Activated CD4-positive, alpha-beta T cell treated with anti-CD3 and anti-CD28 coated beads for 4 hours (primary cell): ENCODE results near the gene IFI30.
"Not testable (repeated sequence)": the region's sequence is repeated elsewhere in the genome, so short reads cannot be mapped to it uniquely, and the experiment has no call there.

Experiments used
- DNase-seq, 2 donors: peaks; one replicate each; pipeline ENCODE4 v3.0.0-alpha.2; 2020

Gene IFI30

DNA sequence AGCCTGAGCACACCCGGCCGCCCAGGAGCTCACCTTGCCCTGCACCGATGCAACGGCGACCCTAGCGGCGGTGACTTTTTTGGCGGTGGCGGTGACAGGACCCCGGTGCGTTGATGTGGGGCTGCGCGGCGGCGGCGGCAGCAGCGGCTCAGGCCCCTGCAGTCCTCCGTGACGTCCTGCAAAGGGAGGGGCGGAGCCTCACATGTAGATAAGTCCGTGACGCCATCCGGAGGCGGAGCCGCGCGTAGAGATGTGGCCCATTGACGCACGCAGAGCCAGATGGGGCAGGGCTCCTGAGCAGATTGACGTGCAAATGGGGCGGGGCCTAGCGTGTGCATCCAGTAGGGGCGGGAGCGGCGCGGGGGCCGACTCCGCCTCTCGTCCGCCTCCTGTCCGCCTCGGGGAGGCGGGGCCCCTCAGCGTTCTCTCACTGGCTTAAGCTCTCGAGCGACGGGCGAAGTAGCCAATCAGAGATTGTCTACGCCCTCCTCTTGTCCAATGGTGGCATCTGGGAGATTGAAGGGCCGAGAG, 30.3 kb downstream of the IFI30 start, which contains the start of gene RAB3A:
TSS of gene RAB3A (minus strand) at position 180 of the 531 bp plus-strand sequence. CDS start 1,302 bp downstream, outside the sequence.
- peak; percentile 99 to 100 for DNase-seq

DNA sequence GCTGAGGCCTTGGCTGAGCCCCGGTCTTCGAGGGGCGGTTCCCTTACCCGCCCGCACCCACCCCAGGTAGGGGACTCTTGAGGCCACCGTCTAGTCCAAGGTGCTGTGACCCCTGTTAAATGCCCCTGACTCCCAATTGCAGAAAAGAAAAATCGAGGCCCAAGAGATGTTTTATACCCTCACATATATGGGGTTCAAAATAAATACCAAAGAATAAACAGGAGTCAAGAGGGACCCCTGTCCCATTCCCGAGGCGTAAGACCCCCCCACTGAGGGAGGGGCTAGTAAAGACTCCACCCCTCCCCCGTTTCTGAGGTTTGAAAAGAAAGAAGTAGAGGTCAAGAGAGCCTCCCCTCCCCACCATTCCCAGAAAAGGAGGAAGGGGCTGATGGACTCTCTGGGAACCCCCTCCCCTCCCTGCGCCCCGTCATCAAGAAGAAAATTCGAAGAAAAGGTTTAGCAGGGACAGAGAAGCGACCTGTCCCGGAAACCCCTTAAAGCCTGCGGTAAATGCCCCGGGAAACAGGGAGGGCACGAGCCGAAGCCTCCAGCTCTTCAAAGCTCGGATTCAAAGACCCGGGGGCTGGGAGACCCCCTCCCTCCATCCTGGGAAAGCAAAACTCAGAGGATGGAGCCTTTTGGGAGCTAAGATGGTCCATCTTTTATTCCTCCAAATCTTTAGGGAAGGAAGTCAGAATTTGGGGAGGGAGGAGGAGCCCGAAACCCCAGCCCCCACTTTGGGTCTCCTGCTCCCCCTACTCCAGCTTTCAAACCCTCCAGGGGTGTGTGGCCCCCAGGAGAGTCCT, 31.0 kb downstream of the IFI30 start:
- DNase-seq = peak in 1 of 2 donors; percentile 42

DNA sequence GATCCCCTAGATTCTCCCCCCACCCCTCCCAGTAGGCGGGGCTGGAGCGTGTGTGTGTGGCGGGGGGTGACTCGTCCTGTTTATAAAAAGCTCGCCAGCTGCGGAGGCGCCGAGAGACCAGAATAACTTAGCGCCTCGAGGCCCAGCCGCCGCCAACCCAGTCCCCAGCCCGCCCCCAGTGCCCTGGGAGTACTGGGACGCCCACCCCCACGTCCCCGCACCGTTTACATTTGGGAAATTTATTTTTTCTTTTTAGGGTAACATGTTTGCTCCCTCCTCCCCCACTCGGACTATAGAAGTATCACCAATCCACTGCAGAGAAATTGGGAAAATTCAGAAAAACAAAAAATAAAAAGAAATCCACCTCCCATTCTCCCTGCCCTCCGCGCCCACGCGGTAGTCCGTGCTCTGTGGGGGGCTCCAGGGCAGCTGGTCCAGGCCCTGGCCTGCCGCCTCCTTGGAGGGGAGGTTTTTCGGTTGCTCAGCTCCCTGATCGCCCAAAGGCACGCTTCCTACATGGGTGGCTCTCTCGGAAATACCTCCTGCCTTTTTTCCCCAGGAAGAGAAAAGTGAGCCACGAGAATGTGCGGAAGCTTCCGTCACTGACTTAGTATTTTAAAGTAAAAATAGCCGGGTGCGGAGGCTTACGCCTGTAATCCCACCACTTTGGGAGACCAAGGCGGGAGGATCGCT, 31.7 kb downstream of the IFI30 start:
- peak; percentile 50 to 53 for DNase-seq

DNA sequence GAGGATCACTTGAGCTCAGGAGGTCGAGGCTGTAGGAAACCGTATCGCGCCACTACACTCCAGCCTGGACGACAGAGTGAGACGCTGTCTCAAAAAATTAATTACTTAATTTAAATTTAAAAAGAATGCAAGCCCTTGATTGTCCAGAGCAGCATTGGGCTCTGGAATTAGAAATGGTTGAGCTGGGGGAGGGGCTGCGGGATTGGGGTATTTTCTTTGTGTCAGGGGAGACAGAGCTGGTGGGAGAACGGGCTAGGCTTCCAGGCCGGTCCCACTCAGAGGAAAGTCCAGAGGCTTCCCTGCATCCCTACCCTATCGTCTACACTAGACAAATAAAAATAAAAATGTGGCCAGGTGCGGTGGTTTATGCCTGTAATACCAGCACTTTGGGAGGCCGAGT, 32.4 kb downstream of the IFI30 start:
- no peak for DNase-seq

DNA sequence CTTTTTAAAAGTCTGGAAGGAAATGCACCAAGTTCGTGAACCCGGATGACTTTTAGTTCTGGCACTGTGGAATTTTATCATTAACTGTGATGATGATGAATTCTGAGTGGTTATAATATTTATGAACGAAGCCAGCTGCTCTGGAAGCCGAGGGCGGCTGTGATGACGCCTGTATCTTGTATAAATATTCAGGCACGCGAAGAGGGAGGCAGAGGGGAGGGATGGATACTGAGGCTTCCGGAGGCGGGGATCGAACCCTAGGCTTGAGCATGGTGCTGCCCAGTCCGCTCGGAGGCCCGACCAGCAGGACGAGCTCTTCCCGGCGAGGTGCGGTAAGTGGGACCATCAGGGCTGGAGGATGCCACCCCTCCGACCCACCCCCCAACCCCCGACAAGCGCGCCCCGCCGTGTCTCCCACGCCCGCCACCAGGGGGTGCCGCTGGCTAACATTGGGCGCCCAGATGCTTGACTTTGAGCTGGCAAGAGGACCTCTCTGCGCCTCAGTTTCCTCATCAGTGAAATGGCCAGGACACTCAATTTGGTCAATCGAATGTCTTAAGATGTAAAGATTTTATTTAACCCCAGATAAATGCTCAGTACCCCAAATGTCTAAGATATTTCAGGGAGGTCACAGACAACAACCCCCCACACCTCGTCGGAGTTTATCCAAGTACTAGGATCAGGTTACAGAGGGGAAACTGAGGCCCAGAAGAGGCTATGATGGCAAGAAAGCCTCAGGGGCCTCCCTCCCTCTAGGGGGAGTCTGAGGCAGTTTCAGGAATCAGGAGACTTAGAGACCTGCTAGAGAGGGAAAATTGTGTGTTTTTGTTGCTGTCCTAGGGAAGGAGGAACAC, 34.7 kb downstream of the IFI30 start:
- DNase-seq = peak; percentile 42 to 51

DNA sequence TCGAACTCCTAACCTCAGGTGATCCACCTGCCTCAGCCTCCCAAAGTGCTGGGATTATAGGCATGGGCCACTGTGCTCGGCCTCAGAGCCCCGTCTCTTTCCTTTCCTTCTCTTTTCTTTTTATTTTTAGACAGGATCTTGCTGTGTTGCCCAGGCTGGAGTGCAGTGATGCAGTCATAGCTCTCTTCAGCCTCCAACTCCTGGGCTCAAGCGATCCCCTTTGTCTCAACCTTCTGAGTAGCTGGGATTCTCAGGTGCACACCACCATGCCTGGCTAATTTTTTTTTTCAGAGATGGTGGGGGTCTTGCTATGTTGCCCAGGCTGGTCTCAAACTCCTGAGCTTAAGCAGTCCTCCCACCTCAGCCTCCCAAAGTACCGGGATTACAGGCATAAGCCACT, 36.3 kb downstream of the IFI30 start:
- DNase-seq = not testable (repeated sequence)

DNA sequence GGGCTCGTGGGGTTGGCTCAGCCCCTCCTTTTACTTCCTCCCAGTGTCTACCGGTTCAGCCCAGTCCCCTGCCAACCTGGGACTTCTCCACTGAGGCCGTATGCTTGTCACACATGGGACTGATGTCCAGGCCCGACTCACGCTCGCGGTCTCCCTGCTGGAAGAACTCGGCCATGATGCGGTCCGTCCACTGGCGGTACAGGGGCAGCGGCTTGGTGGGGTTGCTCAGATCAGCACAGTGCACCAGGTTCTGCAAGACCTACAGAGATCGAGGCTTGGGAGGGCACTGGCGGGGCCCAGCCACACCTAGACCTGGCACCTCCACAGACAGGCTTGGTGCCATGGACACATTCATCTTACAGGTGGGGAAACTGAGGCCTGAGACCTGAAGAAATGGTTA, 38.1 kb downstream of the IFI30 start:
- DNase-seq = no peak

DNA sequence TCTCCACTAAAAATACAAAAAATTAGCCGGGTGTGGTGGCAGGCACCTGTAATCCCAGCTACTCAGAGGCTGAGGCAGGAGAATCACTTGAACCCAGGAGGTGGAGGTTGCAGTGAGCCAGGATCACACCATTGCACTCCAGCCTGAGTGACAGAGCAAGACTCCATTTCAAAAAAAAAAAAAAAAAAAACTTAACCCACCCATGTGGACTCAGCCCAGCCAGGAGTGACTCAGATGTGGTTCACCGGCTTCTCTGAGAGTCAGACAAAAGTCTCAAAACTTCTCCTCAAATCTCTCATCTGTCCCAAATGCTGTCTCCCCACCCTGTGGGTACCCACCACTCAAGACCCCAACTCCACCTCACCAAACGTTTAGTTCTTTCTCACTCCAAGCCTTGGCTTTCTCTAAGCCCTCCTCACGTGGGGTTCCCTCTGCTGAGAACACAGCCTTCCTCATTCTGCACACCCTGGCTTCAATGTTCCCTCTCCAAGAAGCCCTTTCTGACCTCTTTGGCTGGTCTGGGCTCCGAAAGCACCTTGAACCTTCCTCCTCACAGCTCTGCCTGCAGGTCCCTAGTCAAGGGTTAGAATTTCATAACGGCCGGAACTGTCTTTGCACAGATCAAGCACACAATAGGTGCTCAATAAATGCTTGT, 41.3 kb downstream of the IFI30 start:
- DNase-seq = no peak

DNA sequence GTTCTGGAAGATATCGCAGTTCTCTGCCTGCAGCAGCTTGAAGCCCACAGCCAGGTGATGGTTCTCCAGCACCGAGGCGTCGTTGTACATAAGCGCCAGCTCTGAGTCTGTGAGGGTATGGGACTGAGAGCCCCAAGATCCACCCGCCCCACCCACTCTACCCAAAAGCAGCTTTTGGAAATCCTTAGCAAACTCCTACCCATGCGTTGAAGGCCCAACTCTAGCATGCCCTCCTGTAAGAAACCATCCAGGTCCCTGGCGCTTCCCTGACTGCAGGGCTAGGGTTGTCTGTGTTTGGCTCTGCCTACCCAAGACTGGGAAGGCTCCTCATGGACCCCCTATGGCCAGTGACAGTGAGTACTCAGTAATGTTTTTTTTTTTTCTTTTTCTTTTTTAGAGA, 43.2 kb downstream of the IFI30 start:
- no peak for DNase-seq

DNA sequence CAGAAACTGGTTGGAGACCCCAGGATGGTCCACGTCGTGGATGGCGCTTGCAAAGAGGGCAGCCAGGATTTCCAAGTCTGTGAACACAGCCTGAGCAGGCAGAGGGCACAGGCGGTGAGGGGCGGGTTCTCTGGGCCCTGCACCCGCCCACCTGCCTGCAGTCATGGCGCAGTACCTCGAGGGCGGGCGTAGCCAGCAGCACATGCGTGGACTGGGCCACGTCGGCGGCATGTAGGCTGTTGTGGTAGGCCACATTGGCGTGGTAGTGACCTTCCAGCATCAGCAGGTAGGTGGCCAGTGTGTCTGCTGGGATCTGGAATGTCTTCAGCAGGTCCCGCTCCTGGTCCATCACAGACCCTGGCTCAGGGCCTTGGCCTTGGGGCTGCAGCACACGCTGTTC, 44.5 kb downstream of the IFI30 start:
- no peak for DNase-seq

DNA sequence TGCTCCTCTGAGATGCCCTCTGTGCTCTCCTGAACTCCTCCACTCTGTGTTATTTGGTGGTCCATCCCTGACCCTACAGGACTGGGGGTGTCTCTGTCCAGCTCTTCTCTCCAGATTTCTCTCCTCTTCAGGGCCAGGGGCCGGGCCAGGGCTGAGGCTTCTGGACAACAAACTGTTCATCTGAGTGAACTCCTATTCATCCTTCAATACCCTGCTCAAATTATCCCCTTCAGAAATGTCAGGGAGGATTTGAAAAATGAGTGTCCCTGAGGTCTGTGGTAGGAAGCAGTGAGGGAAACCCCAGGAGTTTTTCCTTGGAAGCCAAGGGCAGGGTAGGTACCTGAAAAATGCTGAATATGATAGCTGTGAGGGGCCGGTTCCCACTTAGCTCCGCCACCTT, 45.0 kb downstream of the IFI30 start:
- DNase-seq = no peak

DNA sequence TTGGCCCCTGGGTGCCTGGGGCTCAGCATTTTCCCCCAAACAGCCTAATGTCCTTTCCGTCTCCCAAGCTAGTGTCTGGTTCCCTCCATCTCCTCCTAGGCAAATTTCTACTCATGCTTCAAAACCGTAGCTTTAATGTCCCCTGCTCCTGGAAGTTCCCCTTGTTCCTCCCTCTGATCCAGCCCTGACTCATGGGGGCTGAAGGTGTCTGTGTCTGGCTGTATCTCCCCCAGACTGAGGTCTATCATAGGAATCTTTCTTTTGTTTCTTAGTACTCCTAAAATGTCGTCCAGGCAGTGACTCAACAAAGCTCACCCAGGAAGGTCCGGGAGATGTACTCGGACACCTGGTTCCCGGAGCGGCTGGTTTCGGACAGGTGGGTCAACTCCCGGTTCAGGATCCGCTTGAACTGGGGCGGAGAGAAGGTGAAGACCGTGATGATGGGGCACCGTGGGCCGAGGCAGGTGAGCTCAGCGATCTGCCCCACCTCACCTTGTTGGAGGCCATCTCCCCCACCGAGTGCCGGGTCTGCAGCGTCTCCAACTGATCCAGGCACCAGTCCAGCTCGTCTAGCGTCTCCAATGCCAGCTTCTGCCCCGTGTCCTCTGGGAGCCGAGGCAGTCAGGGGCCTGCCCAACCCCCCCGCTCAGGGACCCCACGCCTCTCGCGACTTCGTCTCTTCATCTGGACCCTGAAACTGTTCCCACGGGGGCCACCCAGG, 46.5 kb downstream of the IFI30 start:
- DNase-seq = no peak

DNA sequence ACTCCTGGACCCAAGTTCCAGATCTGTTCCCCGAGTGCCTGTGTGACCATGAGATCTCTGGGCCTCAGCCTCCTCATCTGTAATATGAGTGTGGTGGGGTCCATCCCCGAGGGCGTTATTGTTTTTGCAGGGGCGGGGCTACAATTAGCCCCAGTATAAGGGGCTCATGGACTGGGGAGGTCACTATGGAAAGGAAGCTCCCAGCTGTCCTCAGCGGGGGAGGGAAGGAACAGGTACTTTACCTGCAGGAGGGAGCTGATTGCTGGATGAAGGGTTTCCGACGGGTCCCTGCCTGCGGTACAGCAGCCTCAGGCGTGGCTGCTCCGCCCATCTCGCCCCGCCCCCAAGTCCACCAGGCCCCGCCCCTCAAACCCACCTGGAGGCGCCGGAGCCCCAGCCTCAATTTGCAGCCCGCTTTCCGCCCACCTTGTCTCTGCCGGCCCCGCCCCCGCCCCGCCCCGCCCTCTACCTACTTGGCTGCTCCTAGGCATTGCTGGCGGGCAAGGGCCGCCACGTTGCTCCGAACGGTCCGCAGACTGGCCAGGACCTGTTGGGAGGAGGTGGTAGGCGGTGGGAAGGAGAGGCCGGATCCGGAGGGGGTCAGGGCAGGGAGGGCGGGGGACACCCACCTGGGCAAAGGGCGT, 47.1 kb downstream of the IFI30 start:
- no peak for DNase-seq

DNA sequence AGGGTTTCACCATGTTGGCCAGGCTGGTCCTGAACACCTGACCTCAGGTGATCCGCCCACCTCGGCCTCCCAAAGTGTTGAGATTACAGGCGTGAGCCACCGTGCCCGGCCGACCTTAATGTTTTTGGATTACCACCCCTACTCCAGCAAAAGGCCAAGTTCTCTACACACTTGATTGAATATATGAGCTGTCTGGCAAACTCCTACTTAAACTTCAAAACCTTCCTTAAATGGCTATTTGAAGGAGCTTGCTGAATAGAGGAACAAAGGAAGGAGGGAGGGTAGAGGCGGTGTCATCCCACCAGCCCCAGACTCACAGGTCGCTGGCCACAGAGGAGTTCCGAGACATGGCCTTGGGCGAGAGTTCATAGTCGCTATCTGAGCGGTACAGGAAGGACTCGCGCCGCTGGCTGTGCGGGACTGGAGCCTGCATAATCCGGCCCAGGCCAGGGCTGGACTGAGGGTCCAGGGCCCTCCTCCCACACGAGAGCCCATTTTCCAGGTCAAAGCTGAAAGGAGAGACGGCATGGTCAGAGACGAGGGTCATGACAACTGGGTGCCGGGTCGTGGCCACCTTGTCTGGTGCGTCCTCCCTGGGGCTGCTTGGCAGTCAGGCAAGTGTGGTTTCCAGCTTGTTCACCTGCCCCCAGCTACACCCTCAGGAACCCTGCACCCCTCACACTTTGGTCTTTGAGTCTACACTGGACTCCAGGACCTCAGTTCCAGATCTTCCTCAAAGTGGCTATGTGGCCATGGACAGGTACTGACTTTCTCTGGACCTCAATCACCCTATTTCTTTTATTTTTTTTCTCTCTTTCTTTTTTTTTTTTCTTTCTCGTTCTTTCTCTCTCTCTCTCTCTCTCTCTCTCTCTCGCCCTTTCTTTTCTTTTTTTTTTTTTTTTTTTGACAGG, 48.5 kb downstream of the IFI30 start:
- no peak for DNase-seq

DNA sequence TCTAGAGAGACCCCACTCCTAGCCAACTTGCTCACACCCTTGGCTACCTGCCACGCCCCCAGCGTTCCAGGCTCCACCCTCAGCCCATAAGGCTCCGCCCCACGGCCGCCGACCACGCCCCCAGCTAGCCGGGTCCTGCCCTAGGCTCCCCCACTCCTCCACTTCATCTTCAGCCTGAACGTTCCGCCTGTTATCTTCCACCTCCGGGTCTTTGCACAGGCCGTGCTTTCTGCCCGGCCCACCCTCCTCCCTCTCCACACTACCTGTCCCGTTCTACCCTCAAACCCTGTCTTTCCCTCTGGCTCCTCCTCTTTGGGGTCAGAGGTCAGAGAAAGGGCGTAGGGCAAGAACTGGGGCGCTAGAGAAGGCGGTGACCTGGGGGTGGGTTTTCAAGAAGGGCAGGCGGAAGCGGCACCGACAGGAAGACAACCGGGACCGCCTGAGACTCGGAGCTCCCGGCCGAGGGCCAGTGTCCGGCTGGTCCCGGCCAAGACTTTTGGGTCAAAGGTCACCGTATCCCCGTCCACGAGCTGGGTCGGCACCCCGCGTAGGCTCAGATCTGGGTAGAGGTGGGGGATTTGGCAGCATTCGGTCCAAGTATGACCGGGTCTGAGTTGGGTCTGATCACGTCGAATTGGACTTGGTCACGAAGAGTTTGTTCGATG, 50.4 kb downstream of the IFI30 start:
- peak in 1 of 2 donors; percentile 17 for DNase-seq

DNA sequence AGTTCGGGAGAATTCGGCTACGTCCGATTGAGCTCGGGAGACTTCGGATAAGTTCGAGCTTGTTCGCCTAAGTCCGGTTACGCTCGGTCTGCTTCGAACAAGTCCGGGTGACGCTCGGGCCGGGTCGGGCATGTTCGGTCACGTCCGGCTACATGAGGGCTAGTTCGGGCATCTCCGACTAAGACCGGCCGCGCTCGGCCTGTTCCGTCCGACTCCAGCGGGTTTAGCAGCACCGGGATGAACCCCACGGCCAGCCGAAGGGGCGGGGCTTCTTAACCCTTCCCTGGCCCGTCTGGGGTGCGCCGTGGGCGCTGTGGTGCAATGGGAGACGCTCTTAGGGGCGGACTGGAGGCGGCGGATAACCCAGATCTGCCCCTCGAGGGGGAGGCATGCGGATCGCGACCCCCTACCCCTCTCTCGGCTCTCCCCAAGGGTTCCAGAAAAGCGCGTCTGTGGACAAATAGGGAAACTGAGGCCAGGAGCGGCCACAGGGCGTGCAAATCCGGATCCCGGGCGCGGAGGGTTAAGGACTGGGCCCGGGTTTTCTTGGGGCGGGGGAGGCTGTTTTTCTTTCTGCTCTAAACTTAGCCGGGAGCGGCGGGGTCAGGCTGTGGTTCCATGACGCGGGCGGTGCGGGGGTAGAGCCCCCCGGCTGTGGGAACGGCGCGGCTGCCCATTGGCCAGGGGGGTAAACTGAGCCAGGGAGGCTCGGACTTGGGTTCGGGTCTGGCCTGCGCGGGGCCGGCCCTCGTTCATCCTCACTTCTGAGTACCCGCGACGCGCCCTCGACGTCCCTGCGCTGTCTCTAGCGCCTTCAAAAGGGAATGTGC, 51.1 kb downstream of the IFI30 start:
- peak; percentile 73 to 76 for DNase-seq

DNA sequence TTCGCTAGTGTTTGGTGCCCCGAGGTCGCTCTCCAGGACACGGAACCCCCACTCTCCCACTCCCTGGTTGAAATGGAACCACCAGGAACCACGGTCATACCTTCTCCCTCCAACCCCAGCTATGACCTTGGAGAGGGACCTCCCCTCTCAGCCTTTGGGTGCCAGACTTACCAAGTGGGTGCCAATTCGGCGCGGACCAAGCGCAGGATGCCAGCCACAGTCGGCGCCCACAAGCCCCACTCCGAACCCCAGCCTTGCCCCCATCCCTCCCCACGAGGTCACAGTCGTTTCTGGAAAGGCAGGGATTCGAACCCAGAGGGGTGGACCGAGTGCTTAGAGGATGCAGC, 51.7 kb downstream of the IFI30 start:
- DNase-seq = no peak

DNA sequence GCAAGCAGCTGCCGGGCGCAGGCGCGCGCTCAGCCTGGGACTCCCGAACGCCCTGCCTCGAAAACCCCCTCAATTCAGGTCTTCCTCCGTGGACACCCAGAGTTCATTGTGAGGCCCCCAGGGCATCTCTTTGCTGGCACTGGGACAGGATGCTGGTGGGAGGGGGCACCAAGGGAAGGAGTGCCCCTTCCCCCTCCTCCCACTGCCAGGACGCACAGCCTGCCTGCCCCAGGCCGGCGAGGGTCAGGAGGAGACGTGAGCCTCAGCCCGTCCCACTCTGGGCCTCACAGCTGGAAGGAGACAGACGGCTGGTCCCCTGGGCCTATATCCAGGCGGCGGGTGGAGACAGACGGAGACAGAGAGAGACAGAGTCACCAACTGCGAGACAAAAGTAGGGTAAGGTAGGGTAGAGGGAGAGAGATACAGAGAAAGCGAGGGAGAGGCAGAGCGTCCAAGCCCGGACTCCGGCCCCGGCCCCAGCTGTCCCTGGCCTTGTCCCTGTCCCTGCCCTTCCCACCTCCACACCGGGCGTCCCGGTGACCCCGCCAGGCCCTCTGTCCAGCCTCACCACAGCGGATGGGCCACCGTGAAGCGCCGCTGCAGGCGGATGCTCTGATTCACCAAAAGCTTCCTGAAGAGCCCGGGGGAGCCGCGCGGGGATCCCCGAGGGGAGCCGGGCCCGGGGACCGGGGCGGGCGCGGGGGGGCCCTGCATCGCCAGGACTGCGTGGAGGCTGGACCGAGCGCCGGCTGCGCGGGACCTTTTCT, 52.3 kb downstream of the IFI30 start, which contains the start of gene PDE4C:
TSS of gene PDE4C (minus strand) at position 737 of the 767 bp plus-strand sequence. CDS start at position 714, 23 bp downstream.
- DNase-seq = no peak
